ENCODE results near the gene CNOT4. TPM values are rescaled to one million over a fixed set of nuclear protein-coding genes. Genes with fewer than 3 reads are reported as not detected.

Gene CNOT4
- total RNA-seq, 1 experiment from 2014 or later = 26.0 TPM

DNA sequence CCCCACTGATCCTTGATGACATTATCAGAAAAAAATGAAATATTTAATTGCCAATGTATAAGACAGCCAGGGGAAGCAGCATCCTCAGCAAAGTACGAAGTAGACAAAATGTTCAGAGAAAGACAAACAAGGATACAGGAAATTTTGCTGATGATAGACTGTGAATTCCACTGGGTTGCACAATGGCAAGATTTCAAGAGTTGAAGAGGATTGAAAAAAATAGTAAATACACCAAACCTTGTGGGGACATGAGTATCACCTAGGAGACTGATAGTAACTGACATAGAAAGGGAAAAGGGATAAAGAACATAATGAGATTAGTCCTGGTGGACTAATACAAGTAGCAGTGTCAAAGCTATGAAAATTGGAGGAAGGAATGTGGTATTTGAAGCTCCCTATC, 16.5 kb downstream of the CNOT4 start:
- H3K4me3 Mint-ChIP-seq (ENCODE audit: low read depth, unreplicated experiment) = no peak overlapping the region
- no TSS peak for BruUV-seq (replicated peaks)
- TF ChIP-seq, protein P1, sequence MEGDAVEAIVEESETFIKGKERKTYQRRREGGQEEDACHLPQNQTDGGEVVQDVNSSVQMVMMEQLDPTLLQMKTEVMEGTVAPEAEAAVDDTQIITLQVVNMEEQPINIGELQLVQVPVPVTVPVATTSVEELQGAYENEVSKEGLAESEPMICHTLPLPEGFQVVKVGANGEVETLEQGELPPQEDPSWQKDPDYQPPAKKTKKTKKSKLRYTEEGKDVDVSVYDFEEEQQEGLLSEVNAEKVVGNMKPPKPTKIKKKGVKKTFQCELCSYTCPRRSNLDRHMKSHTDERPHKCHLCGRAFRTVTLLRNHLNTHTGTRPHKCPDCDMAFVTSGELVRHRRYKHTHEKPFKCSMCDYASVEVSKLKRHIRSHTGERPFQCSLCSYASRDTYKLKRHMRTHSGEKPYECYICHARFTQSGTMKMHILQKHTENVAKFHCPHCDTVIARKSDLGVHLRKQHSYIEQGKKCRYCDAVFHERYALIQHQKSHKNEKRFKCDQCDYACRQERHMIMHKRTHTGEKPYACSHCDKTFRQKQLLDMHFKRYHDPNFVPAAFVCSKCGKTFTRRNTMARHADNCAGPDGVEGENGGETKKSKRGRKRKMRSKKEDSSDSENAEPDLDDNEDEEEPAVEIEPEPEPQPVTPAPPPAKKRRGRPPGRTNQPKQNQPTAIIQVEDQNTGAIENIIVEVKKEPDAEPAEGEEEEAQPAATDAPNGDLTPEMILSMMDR (IDR thresholded peaks at IDR 0.05; ENCODE audit: unreplicated experiment) = no peak
- H3K27ac Mint-ChIP-seq (ENCODE audit: unreplicated experiment) = no peak overlapping the region
- no peak for DNase-seq
- intact Hi-C loops (cut with micrococcal nuclease; ENCODE audit: unreplicated experiment) = no loop called here
- no peaks in the 10 kb centered on the region for H3K9me3 Mint-ChIP-seq (ENCODE audit: low read depth, unreplicated experiment)
- CTCF ChIA-PET = interaction anchor here (0.7 kb wide), 1 partner anchor 398 kb away, joined by 6 read pairs; no protein-coding TSS in a partner anchor
- H3K27me3 Mint-ChIP-seq (ENCODE audit: unreplicated experiment) = no peaks in the 10 kb centered on the region
- no peaks in the 10 kb centered on the region for H3K36me3 Mint-ChIP-seq (ENCODE audit: insufficient read depth, unreplicated experiment)
- H3K4me1 Mint-ChIP-seq (ENCODE audit: low read depth, unreplicated experiment) = no peaks in the 10 kb centered on the region

DNA sequence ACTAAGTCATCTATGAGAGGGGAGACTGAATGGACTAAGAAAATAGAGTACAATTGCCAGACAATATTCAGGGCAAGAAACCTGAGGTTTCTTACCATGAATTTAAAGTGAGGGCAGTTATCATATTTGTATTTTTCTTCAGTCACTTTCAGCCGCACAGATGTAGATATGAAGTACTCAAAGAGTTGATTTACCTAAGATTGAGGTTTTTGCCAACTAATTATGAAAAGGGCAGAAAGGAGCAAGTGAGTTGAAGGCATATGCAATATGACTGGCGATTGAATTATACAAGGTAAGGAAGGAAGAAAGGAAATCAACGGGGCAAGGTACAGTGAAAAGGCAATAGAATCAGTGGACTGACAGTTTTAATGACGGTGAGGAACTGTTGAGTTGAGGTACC, 17.8 kb downstream of the CNOT4 start:
- H3K4me1 Mint-ChIP-seq (ENCODE audit: low read depth, unreplicated experiment) = no peaks in the 10 kb centered on the region
- CTCF ChIA-PET = no interaction called here
- no peaks in the 10 kb centered on the region for H3K36me3 Mint-ChIP-seq (ENCODE audit: insufficient read depth, unreplicated experiment)
- TF ChIP-seq, protein P1 (IDR thresholded peaks at IDR 0.05; ENCODE audit: unreplicated experiment) = no peak
- H3K4me3 Mint-ChIP-seq (ENCODE audit: low read depth, unreplicated experiment) = no peak overlapping the region
- H3K27me3 Mint-ChIP-seq (ENCODE audit: unreplicated experiment) = no peaks in the 10 kb centered on the region
- H3K27ac Mint-ChIP-seq (ENCODE audit: unreplicated experiment) = no peak overlapping the region
- no TSS peak for BruUV-seq (replicated peaks)
- DNase-seq = no peak
- H3K9me3 Mint-ChIP-seq (ENCODE audit: low read depth, unreplicated experiment) = no peaks in the 10 kb centered on the region
- intact Hi-C loops (cut with micrococcal nuclease; ENCODE audit: unreplicated experiment) = no loop called here

DNA sequence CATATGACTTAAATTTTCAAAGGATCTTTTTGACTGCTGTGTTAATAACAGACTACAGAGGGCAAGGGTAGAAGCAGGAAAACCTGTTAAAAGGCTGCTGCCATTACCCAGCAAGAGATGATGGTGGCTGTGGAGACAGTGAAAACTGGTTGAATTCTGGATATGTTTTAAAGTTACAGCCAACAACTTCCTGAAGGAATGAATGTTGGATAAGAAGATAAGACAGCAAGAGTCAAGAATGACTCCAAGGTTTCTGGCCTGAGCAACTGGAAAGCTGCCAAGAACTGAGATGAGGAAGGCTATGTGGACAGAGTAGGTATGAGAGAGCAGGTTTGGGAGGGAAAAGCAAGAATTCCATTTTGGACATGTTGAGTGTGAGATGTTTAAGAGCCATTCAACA, 19.1 kb downstream of the CNOT4 start:
- H3K36me3 Mint-ChIP-seq (ENCODE audit: insufficient read depth, unreplicated experiment) = no peaks in the 10 kb centered on the region
- no peaks in the 10 kb centered on the region for H3K9me3 Mint-ChIP-seq (ENCODE audit: low read depth, unreplicated experiment)
- no peaks in the 10 kb centered on the region for H3K4me1 Mint-ChIP-seq (ENCODE audit: low read depth, unreplicated experiment)
- CTCF ChIA-PET = no interaction called here
- H3K27ac Mint-ChIP-seq (ENCODE audit: unreplicated experiment) = no peak overlapping the region
- TF ChIP-seq, protein P1 (IDR thresholded peaks at IDR 0.05; ENCODE audit: unreplicated experiment) = no peak
- BruUV-seq (replicated peaks) = no TSS peak
- no peaks in the 10 kb centered on the region for H3K27me3 Mint-ChIP-seq (ENCODE audit: unreplicated experiment)
- peak; percentile 24 for DNase-seq
- intact Hi-C loops (cut with micrococcal nuclease; ENCODE audit: unreplicated experiment) = no loop called here
- no peak overlapping the region for H3K4me3 Mint-ChIP-seq (ENCODE audit: low read depth, unreplicated experiment)

DNA sequence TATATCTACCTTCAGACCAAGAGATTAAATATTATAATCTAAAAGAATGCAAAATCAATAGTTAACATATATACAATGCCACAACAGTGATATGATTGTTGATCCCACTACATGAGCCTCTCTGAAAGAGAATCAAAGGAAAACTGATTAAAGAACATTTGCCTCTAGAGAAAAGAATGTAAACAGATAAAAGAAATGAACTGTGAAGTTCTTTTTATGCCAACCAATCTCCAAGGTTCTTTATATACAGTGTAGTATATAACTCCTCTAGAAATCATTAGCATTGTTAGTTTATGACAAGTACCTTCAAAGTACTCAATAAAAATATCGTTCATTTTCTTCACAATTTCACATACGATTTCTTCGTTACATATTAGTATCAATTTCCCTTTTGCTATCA, 20.1 kb downstream of the CNOT4 start:
- CTCF ChIA-PET = no interaction called here
- H3K4me3 Mint-ChIP-seq (ENCODE audit: low read depth, unreplicated experiment) = no peak overlapping the region
- intact Hi-C loops (cut with micrococcal nuclease; ENCODE audit: unreplicated experiment) = loop anchor here (5.0 kb wide), 1 partner anchor 62 kb away; no protein-coding TSS in a partner anchor

More for the DNA sequence above, 20.1 kb downstream of the CNOT4 start:
- no TSS peak for BruUV-seq (replicated peaks)
- no peak for DNase-seq
- no peaks in the 10 kb centered on the region for H3K27me3 Mint-ChIP-seq (ENCODE audit: unreplicated experiment)
- H3K36me3 Mint-ChIP-seq (ENCODE audit: insufficient read depth, unreplicated experiment) = no peaks in the 10 kb centered on the region
- no peak overlapping the region for H3K27ac Mint-ChIP-seq (ENCODE audit: unreplicated experiment)
- no peaks in the 10 kb centered on the region for H3K9me3 Mint-ChIP-seq (ENCODE audit: low read depth, unreplicated experiment)
- H3K4me1 Mint-ChIP-seq (ENCODE audit: low read depth, unreplicated experiment) = no peaks in the 10 kb centered on the region
- TF ChIP-seq, protein P1 (IDR thresholded peaks at IDR 0.05; ENCODE audit: unreplicated experiment) = no peak

All from Calu3 (cell line).